NCI-H69 (cell line): ENCODE results near the gene ARHGEF33.
A peak's percentile ranks its signal among the peaks of the same experiment; 100 is the strongest.

Experiments
- DNase-seq: peaks from one replicate; lab custom pipeline; 2025; lab: John Stamatoyannopoulos, UW

The ARHGEF33 gene

DNA sequence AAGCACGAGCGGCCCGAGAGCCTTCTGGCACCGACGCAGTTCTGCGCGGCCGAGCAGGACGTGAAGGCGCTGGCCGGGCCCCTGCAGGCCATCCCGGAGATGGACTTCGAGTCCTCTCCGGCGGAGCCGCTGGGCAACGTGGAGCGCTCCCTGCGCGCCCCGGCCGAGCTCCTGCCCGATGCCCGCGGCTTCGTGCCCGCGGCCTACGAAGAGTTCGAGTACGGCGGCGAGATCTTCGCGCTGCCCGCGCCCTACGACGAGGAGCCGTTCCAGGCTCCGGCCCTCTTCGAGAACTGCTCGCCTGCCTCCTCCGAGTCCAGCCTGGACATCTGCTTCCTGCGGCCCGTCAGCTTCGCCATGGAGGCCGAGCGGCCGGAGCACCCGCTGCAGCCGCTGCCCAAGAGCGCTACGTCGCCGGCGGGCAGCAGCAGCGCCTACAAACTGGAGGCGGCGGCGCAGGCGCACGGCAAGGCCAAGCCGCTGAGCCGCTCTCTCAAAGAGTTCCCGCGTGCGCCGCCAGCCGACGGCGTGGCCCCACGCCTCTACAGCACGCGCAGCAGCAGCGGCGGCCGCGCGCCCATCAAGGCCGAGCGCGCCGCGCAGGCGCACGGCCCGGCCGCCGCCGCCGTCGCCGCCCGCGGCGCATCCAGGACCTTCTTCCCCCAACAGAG is 70.4 kb downstream of the ARHGEF33 start:
- no peak for DNase-seq

- no peak for DNase-seq
These were observed 71.1 kb downstream of the ARHGEF33 start for GRCh38 chr2:38960609-38961320.

- no peak for DNase-seq
These were observed 76.3 kb downstream of the ARHGEF33 start for GRCh38 chr2:38966006-38966405.

GRCh38 chr2:38966678-38967077 is 77.0 kb downstream of the ARHGEF33 start:
- no peak for DNase-seq

DNA sequence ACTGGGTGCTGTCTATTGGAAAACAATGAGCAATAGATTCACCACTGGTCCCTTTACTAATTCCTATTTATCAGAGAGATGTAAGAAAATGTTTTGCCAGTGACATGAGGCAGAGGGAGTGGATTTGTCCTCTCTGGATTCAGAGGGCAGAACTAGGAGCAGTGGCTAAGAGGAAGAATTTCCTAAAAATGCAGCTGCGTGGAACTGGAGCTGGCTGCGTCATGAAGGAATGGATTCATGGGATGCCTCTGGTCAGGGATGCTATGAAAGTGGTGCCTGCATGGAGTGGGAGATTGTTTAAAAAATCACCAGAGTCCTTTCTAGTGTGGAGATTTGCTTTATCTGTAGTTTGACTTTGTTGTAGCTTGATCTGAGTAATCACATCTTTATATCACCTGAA is 78.3 kb downstream of the ARHGEF33 start:
- DNase-seq = no peak

GRCh38 chr2:38971377-38971776 is 81.7 kb downstream of the ARHGEF33 start:
- no peak for DNase-seq

GRCh38 chr2:38973266-38973665 is 83.6 kb downstream of the ARHGEF33 start:
- DNase-seq = no peak

DNA sequence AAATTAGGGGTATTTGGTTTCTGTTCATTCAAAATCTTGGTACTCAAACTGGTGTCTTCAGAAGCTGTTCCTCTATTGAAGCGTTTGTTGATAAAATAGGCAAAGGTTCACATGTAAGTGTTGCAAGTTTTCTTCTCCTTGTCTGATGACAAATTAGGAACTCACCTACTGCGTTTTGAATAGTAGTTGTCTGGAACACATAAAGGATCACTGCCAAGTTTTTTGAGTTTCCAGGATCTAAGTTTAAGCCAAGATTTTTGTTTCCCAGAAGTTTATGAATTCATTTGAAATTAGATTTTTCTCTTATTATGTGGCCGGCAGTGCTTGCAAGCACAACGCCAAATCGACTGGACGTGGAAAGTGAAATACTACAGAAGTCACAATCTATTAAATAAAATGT is 85.4 kb downstream of the ARHGEF33 start:
- no peak for DNase-seq

- DNase-seq = no peak
These were observed 87.4 kb downstream of the ARHGEF33 start for GRCh38 chr2:38977047-38977446.

GRCh38 chr2:38978296-38978903 is 88.7 kb downstream of the ARHGEF33 start:
- DNase-seq = no peak

DNA sequence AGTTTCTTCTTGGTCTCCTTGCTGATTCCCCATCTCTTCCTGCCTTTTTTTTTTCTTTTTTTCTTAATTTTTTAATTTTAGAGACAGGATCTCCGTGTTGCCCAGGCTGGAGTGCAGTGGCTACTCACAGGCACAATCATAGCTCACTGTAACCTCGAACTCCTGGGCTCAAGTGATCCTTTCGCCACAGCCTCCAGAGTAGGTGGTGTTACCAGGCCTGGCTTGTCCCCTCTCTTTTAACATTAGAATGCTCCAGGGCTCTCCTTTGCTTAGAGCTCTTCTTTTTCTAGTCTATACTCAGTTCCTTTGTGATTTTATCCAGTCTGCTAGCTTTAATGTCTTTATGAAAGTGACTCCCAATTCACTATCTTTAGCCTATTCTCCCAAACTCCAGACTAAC is 89.2 kb downstream of the ARHGEF33 start:
- no peak for DNase-seq

- DNase-seq = no peak
These were observed 91.5 kb downstream of the ARHGEF33 start for GRCh38 chr2:38981003-38981669.

- DNase-seq = no peak
These were observed 92.1 kb downstream of the ARHGEF33 start for GRCh38 chr2:38981670-38982357.

DNA sequence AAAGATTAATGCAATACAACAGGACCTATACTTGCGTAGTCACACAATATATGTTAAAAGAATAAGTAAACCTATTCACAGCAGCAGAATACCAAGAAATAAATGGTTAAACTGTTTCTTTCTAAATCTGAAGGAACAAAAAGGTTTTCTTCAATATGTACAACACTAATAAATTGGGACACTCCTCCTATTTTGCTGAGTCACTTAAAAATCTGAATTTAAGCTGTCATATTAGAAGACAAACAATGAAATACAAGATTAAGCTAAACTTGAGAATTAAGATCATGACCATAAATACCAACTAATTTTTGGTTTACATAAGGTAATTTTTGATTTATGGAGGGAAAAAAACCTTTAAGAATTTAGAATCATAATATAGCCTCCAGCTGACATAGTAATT is 92.8 kb downstream of the ARHGEF33 start:
- peak; percentile 26 for DNase-seq

DNA sequence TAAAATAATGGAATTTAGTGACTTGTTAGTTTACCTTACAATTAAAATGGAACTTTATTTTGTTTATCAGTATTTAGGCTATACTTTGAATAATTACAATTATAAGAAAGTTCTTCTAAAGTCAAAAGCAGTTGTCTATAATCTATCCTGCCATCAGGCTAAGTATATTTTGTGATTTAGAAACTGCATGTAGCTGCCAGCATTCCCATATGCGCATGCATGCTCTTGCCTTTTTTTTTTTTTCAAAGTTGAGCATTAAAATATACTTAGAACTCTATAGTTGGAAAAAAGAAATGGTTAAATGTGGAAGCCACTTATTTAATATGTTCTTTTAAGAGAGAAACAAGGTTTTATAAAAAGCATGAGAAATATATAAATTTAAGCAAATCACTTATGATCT is 99.0 kb downstream of the ARHGEF33 start:
- no peak for DNase-seq

GRCh38 chr2:38991899-38992298 is 102.2 kb downstream of the ARHGEF33 start:
- DNase-seq = no peak

DNA sequence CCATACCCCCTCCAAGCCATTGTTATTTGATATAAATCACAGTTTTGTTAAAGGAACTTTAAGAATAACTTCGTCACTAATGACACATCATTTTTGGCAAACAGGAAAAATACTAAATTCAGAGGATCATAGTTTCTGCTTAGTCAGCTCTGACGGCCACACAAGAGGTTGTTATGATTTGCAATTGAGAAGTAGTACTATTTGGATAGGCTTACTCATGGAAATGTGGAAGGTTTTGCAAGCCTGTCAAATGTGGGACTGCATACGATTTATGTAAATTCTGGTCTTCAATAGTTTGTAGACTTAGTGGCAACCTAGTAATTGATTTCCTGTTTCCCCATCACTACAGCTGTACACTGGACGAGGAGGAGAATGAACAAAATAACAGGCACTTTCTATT is 108.1 kb downstream of the ARHGEF33 start:
- no peak for DNase-seq

DNA sequence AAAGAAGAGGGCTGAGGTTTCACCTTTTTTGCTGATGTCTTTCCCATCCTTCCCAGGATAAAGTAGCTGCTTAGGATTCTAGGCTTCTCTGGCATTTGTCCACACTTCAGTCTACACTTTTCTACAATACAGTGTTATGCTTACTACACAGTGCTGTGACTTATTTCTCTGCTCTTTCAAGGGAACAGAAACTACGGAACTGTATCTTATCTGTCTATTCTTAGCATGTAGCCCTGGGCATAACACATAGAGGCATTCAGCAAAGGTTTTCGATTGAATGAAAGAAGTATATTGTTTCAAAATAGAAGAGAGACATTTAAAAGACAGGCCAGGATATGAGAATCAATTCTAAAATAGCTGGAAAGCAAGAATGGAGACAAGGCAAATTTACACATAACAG is 110.9 kb downstream of the ARHGEF33 start:
- DNase-seq = no peak

DNA sequence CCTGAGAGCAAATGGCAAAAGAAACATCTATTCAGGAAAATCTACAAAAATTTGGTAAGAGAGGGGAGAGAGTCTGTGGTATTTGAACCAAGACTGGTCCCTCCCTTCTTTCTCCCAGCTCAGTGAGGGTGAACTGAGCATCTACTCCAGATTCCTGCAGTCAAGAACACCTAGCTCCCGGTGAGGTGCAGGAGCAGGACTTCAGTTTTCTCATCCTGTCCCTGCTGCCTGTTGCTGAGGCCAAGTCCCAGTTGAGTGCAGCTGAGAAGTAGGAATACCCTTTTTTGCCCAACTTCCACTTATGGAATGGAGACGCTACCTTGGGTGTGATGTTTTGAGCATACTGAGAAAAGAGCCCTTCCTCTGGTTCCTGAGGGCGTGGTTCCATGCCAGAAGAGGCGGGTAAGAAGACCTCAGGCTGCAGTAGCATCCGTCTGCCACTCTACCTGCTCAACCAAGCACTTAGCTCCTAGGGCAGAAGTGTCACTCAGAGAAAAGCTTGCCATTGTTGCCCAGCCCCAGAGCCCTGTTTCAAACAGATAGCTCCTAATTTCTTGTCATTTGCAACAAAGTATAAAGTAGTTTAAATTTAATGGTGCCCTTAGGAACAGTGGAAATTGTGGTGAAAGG is 118.3 kb downstream of the ARHGEF33 start:
- no peak for DNase-seq

GRCh38 chr2:39008665-39009064 is 119.0 kb downstream of the ARHGEF33 start:
- DNase-seq = no peak

GRCh38 chr2:39013871-39014270 is 124.2 kb downstream of the ARHGEF33 start:
- no peak for DNase-seq

- DNase-seq = no peak
These were observed 125.7 kb downstream of the ARHGEF33 start for GRCh38 chr2:39015424-39015823.
